Gastrocnemius medialis (tissue), 4 donors: ENCODE data around the gene UGT2B17.
"Not testable (repeated sequence)": the region's sequence is repeated elsewhere in the genome, so short reads cannot be mapped to it uniquely, and the experiment has no call there.

Source experiments
- POLR2A ChIP-seq, 2 donors: fragments of 450-650 bp; IDR thresholded peaks; one replicate each; pipeline ENCODE4 v1.6.1; 2017; ENCODE audit warnings: antibody characterized with exemption in 2 of 2, mild to moderate bottlenecking in 2 of 2, moderate library complexity in 2 of 2
- TF ChIP-seq, protein P1 (sequence below), 5 experiments: fragments of 450-650 bp in 3 of 5; fragments of 200-600 bp in 2 of 5; sonication (generic) in 2 of 5; IDR thresholded peaks in 4 of 5; conservative IDR thresholded peaks in 1 of 5; 1 replicate in 4 of 5; 2 replicates in 1 of 5; pipeline ENCODE4 v1.5.1; 2016 to 2019; ENCODE audit warnings: antibody characterized with exemption in 5 of 5, mild to moderate bottlenecking in 3 of 5, moderate library complexity in 3 of 5

- TF ChIP-seq POLR2A (IDR thresholded peaks at IDR 0.05) = not testable (repeated sequence)
- TF ChIP-seq, protein P1, sequence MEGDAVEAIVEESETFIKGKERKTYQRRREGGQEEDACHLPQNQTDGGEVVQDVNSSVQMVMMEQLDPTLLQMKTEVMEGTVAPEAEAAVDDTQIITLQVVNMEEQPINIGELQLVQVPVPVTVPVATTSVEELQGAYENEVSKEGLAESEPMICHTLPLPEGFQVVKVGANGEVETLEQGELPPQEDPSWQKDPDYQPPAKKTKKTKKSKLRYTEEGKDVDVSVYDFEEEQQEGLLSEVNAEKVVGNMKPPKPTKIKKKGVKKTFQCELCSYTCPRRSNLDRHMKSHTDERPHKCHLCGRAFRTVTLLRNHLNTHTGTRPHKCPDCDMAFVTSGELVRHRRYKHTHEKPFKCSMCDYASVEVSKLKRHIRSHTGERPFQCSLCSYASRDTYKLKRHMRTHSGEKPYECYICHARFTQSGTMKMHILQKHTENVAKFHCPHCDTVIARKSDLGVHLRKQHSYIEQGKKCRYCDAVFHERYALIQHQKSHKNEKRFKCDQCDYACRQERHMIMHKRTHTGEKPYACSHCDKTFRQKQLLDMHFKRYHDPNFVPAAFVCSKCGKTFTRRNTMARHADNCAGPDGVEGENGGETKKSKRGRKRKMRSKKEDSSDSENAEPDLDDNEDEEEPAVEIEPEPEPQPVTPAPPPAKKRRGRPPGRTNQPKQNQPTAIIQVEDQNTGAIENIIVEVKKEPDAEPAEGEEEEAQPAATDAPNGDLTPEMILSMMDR (IDR thresholded peaks at IDR 0.05 in 4 of 5, conservative IDR thresholded peaks at IDR 0.05 in 1 of 5) = not testable (repeated sequence)
Measured at GRCh38 chr4:68575636-68576035, 486 bp downstream of the UGT2B17 start.
